Measurements from ENCODE around the gene VILL.

- TF ChIP-seq CTCF (IDR thresholded peaks at IDR 0.05) (no peak), POLR2AphosphoS5 (IDR thresholded peaks at IDR 0.05) (no peak), POLR2A (IDR thresholded peaks at IDR 0.05) (no peak), EP300 (IDR thresholded peaks at IDR 0.05; ENCODE audit: low read depth) (no peak)
These were observed 31.7 kb downstream of the VILL start for GRCh38 chr3:38022301-38022700.
